Thymus (tissue), 11 donors: ENCODE measurements around the gene RIT2. TPM values are rescaled to one million over a fixed set of nuclear protein-coding genes. Genes with fewer than 3 reads are reported as not detected.

Experiments
- DNase-seq, 9 donors: peaks; one replicate each; pipeline ENCODE4 v3.0.0-alpha.2; 2013; ENCODE audit warnings: low spot score in 9 of 9, low read depth in 6 of 9, missing footprints in 1 of 9
- H3K27ac ChIP-seq, 2 donors: one replicate each; pipeline ENCODE4 v1.5.1; 2013; ENCODE audit warnings: control low read depth in 1 of 2, low read depth in 1 of 2, low read length in 1 of 2, mild to moderate bottlenecking in 1 of 2, moderate library complexity in 1 of 2
- H3K27me3 ChIP-seq, 2 donors: one replicate each; pipeline ENCODE4 v1.5.1; 2013; ENCODE audit warnings: low read length in 1 of 2; ENCODE audit not compliant: control insufficient read depth in 2 of 2, insufficient read depth in 1 of 2
- H3K36me3 ChIP-seq, 2 donors: one replicate each; pipeline ENCODE4 v1.5.1; 2013; ENCODE audit warnings: low read length in 1 of 2, mild to moderate bottlenecking in 1 of 2, moderate library complexity in 1 of 2; ENCODE audit not compliant: control insufficient read depth in 2 of 2, insufficient read depth in 2 of 2
- H3K4me1 ChIP-seq, 2 donors: one replicate each; pipeline ENCODE4 v1.5.1; 2013; ENCODE audit warnings: low read length in 2 of 2; ENCODE audit not compliant: control insufficient read depth in 2 of 2, insufficient read depth in 2 of 2
- H3K4me3 ChIP-seq, 2 donors: one replicate each; pipeline ENCODE4 v1.5.1; 2013; ENCODE audit warnings: low read length in 2 of 2, control low read depth in 1 of 2, mild to moderate bottlenecking in 1 of 2
- H3K9me3 ChIP-seq, 2 donors: one replicate each; pipeline ENCODE4 v1.5.1; 2013; ENCODE audit warnings: low read length in 1 of 2, mild to moderate bottlenecking in 1 of 2; ENCODE audit not compliant: control insufficient read depth in 2 of 2, insufficient read depth in 1 of 2
- WGBS: extraction: QIAGEN DNeasy Blood & Tissue Kit; methylation state at CpG from one replicate; pipeline ENCODE4 v1.1.7; 2013; 5-methylcytosine and 5-hydroxymethylcytosine counted together
- polyA plus RNA-seq: library from polyadenylated mRNA; stranded (reverse); fragments of 200-250 nt; gene quantifications from one replicate; pipeline ENCODE4 v1.2.3, GENCODE V29; 2013
- total RNA-seq: library from RNA; stranded (reverse); fragments of 120-200 nt; gene quantifications from one replicate; pipeline ENCODE4 v1.2.4, GENCODE V29; 2013
- donor health status: healthy.

RIT2 gene
- total and polyA plus RNA-seq, 2 donors, result 0.16 TPM; not detected in 1

DNA sequence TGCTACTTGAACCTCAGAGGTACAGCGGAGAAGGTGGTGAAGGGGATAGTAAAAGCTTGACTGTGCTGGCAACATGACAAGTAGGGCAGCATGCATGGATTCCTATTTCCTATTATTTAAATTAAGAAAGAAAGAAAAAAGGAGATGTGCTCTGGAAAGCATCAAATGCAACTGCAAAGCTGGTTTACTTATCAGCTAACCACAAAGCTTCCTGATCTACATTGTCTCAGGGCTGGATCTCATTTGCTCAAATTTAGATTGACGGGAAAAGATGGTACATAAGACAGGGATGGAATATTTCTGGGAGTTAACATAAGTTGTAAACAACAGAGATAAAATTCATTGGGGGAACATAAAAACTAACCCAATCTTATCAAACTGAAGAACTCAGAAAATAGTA is 178.0 kb downstream of the RIT2 start:
- no peak for DNase-seq
- Histone ChIP-seq H3K27me3 (no peaks in the 10 kb centered on the region), H3K36me3 (no peaks in the 10 kb centered on the region), H3K4me3 (no peak overlapping the region), H3K27ac (no peak overlapping the region), H3K4me1 (no peaks in the 10 kb centered on the region), H3K9me3 (no peaks in the 10 kb centered on the region)
- 71% methylated on average over 2 of the region's 2 CpGs for WGBS

DNA sequence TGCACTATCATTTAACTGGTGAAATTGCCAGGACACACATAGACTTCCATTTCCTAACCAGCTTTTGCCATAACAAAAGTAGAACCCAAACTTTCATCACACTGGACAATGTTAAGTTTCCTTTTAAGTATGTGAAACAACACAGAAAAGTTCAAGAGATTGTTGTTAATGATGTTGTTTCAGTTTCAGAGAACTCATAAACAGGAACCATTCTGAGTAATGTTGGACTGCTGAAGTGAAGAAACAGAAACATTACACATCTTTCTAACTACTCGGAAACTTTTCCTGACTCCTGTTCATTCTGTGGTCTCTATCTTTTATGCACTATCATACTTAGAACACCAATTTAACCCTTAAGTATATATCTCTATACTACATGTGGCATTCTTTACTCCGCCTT is 179.2 kb downstream of the RIT2 start:
- no peaks in the 10 kb centered on the region for H3K27me3 ChIP-seq
- H3K4me1 ChIP-seq, result no peaks in the 10 kb centered on the region
- DNase-seq, result no peak
- H3K27ac ChIP-seq, result no peak overlapping the region
- no peaks in the 10 kb centered on the region for H3K36me3 ChIP-seq
- H3K4me3 ChIP-seq, result no peak overlapping the region
- H3K9me3 ChIP-seq, result no peaks in the 10 kb centered on the region
- WGBS, result 74% methylated on average over 2 of the region's 2 CpGs

DNA sequence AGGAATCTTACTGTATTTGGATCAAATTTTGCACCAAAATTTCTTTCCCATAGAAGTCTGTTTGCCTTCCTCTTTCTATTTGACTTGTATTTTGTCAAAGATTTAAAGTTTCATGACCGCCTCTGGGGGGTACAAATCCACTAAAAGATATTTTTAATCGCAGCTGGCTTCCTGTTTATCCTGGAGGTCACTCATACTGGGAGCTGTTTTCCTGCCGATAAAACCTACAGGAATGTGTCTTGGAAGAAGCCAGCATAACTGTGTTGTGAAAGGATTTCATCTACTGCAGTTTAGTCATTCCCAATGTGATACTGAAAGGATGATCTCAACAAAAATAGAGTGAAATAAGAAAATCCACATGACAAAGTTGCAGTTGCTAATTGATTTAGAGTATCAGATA is 184.0 kb downstream of the RIT2 start:
- Histone ChIP-seq H3K27ac (no peak overlapping the region), H3K27me3 (no peaks in the 10 kb centered on the region), H3K9me3 (no peaks in the 10 kb centered on the region), H3K4me1 (no peaks in the 10 kb centered on the region), H3K4me3 (no peak overlapping the region), H3K36me3 (no peaks in the 10 kb centered on the region)
- no peak for DNase-seq
- WGBS, result 8% methylated on average over 3 of the region's 3 CpGs

DNA sequence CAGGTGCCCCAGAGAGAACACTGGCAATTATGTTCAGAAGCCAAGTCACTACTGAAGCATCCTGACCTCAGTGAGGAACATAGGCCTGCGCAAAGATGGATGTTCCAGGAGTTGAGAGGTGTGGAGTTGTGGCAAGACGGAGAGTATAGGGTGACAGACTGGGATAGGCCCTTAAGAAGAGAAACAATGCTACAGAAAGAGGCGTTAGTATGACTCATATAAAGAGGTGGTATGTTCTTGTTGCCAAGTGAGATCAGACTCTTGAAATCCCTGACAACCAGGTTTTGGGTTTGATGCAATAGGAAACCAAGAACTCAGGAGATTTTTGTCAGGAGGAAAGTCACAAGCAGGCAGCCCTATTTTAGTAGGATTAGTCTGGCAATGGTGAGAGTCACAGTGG is 185.6 kb downstream of the RIT2 start:
- H3K4me3 ChIP-seq, result no peak overlapping the region
- 90% methylated on average over 3 of the region's 3 CpGs for WGBS
- H3K27ac ChIP-seq, result no peak overlapping the region

DNA sequence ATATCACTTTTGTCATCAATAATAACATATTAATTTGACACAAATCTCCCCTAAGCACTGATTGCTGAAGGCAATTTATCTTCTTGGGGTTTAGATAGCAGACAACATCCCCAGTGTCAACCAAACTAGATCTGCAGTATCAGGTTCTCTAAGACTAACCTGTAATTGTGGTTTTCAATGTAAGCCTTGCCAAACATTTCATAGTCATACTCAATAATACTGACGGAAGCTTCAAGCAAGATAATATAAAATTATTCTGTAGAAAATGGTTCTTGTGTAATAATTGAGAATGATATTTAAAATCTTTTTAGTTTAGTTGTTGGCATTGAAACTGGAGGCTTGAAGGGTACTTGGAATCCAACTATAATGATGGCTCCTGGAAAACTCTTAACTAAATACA is 186.3 kb downstream of the RIT2 start:
- Histone ChIP-seq H3K4me1 (no peaks in the 10 kb centered on the region), H3K36me3 (no peaks in the 10 kb centered on the region), H3K27me3 (no peaks in the 10 kb centered on the region), H3K9me3 (no peaks in the 10 kb centered on the region), H3K27ac (no peak overlapping the region), H3K4me3 (no peak overlapping the region)
- no peak for DNase-seq
- 97% methylated on average over 1 of the region's 1 CpG for WGBS

More for the DNA sequence above, 185.6 kb downstream of the RIT2 start:
- Histone ChIP-seq H3K9me3 (no peaks in the 10 kb centered on the region), H3K4me1 (no peaks in the 10 kb centered on the region), H3K36me3 (no peaks in the 10 kb centered on the region), H3K27me3 (no peaks in the 10 kb centered on the region)
- DNase-seq, result no peak

DNA sequence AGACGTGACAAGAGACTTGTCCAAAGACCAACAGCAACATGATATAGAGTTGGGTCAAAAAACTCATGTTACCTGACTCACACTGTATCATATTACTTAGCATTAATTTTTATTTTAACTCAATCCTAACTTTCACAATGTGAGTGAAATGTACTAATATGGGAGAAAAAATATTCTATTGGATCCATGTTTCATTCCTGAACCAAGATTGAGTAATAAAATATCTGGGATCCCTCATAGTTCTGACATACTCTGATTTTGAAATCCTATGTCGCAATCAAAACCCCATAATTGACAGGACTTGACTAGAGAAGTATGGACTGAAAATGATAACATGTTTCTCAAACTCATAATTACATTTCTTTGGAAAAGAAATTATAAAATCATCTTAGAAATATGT is 190.4 kb downstream of the RIT2 start:
- no peak overlapping the region for H3K27ac ChIP-seq
- no peaks in the 10 kb centered on the region for H3K27me3 ChIP-seq
- no peaks in the 10 kb centered on the region for H3K4me1 ChIP-seq
- no peaks in the 10 kb centered on the region for H3K36me3 ChIP-seq
- 89% methylated on average over 2 of the region's 2 CpGs for WGBS
- no peak overlapping the region for H3K4me3 ChIP-seq
- H3K9me3 ChIP-seq, result no peaks in the 10 kb centered on the region
- no peak for DNase-seq

DNA sequence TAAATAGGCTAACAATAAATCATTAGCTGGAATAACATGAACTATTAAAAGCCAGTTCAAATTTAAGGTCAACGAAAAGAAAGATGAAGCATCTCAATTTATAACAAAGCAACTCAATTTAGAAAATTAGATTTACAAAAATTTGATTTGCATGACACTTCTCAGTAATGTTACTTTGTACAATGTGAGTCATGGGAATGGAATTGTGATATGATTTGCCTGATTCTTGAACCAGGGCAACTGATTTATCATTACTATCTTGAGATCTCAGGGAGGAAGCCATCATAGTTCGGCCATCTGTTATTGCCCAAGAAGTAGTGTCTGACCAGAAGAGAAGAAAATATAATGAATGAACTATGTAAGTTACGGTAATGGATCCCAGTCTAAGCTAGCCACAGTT is 193.1 kb downstream of the RIT2 start:
- no peaks in the 10 kb centered on the region for H3K27me3 ChIP-seq
- DNase-seq, result no peak
- no peaks in the 10 kb centered on the region for H3K36me3 ChIP-seq
- H3K9me3 ChIP-seq, result no peaks in the 10 kb centered on the region
- no peak overlapping the region for H3K4me3 ChIP-seq
- WGBS, result 89% methylated on average over 3 of the region's 3 CpGs
- no peaks in the 10 kb centered on the region for H3K4me1 ChIP-seq
- H3K27ac ChIP-seq, result no peak overlapping the region

DNA sequence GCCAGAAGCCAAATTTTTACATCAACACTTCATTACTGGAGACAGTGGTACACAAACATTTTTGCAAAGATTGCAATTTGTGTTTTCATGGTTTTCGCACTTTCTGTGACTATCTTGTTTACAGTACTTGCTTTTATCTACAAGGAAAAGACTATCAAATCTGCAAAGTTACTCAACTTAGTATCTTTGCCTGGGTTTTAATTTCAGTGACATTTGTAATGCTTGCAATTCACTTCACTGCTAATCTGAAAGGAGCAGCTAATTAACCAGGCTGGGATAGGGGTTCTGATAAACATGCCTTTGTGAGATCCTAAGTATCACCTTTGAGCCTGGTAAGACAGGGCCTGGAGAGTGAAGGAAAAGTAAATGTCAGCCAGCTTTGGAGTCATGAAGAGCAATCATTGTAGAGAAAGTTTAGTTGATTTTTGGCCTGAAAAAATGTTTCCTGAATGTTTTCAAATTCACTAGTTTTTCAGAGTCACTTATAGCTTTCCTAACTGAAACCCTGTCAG is 194.2 kb downstream of the RIT2 start:
- 92% methylated on average over 1 of the region's 1 CpG for WGBS
- no peak for DNase-seq
- no peaks in the 10 kb centered on the region for H3K9me3 ChIP-seq

DNA sequence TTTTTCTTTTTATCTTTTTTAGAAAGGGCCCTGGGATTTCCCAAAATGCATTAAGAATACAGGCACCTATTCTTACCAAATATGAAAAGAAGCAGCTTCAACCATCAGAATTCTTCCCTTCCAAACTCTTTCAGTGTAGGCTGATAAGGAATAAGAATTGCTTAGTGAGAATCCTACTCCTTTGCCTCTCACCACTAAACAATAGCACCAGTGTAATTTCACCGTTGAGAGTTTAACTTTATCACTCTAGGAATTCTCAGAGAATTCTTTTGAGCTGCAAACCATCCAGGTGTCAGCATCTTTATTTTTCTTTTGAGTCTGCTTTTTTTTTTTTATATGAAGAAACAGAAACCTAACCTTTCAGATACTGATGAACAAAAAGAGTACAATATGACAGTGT is 194.9 kb downstream of the RIT2 start:
- H3K9me3 ChIP-seq, result no peaks in the 10 kb centered on the region
- H3K36me3 ChIP-seq, result no peaks in the 10 kb centered on the region
- H3K4me3 ChIP-seq, result no peak overlapping the region
- H3K27ac ChIP-seq, result no peak overlapping the region
- H3K27me3 ChIP-seq, result no peaks in the 10 kb centered on the region
- WGBS, result 31% methylated on average over 1 of the region's 1 CpG
- DNase-seq, result no peak
- no peaks in the 10 kb centered on the region for H3K4me1 ChIP-seq

More for the DNA sequence above, 194.2 kb downstream of the RIT2 start:
- no peaks in the 10 kb centered on the region for H3K4me1 ChIP-seq
- no peaks in the 10 kb centered on the region for H3K36me3 ChIP-seq
- no peaks in the 10 kb centered on the region for H3K27me3 ChIP-seq
- H3K4me3 ChIP-seq, result no peak overlapping the region
- H3K27ac ChIP-seq, result no peak overlapping the region

DNA sequence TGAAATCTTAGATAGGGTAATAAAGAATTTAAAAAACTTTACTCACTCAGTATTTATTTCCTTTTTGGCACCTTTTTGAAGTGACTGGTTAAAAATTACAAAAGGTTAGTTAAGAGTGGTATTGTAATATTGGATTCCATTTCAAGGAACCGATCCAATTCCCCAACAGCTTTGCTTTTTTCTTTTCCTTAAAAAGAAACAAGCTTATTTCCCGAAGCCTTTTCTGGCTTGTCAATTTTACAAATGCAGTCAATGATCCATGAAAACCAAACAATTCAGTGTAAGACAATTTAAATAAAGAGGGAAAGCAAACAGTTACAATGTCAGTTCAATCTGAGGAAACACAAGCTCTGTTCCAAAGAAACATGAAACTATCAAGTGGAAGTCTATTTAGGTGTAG is 200.2 kb downstream of the RIT2 start:
- H3K36me3 ChIP-seq, result no peaks in the 10 kb centered on the region
- H3K4me3 ChIP-seq, result no peak overlapping the region
- no peaks in the 10 kb centered on the region for H3K9me3 ChIP-seq
- H3K4me1 ChIP-seq, result no peaks in the 10 kb centered on the region
- no peak overlapping the region for H3K27ac ChIP-seq
- no peak for DNase-seq
- 94% methylated on average over 2 of the region's 2 CpGs for WGBS
- H3K27me3 ChIP-seq, result no peaks in the 10 kb centered on the region
